ENCODE measurements around the gene SERPINA7. TPM values are rescaled to one million over a fixed set of nuclear protein-coding genes. Genes with fewer than 3 reads are reported as not detected.
A peak's percentile ranks its signal among the peaks of the same experiment; 100 is the strongest.

Gene SERPINA7
- total RNA-seq, 1 experiment from 2014 or later, result not detected

GRCh38 chrX:106035064-106035463 is 3.5 kb downstream of the SERPINA7 start:
- Histone ChIP-seq H3K9me3 (ENCODE audit: control insufficient read depth in 1 of 2, insufficient read depth in 1 of 2, low read depth in 1 of 2, low read length in 2 of 2) (no peaks in the 10 kb centered on the region), H2AFZ (ENCODE audit: low read depth, low read length, poor library complexity, severe bottlenecking) (no peak overlapping the region), H3K9me2 (ENCODE audit: insufficient read depth) (no peaks in the 10 kb centered on the region), H4K20me1 (ENCODE audit: insufficient read depth) (no peaks in the 10 kb centered on the region), H3K4me2 (ENCODE audit: low read length) (no peak overlapping the region), H3K4me1 (ENCODE audit: control insufficient read depth in 1 of 2, insufficient read depth in 2 of 2, low read length in 2 of 2) (no peaks in the 10 kb centered on the region), H3K4me3 (replicated peaks in 1 of 2; ENCODE audit: low read depth in 1 of 2, low read length in 2 of 2) (no peak overlapping the region), H3K36me3 (ENCODE audit: control insufficient read depth in 1 of 2, insufficient read depth in 2 of 2, low read length in 2 of 2) (no peaks in the 10 kb centered on the region), H3K79me2 (ENCODE audit: insufficient read depth, low read length) (no peaks in the 10 kb centered on the region), H3K27ac (ENCODE audit: low read depth, low read length) (no peak overlapping the region), H3K9ac (ENCODE audit: low read length) (no peak overlapping the region), H3K27me3 (ENCODE audit: insufficient read depth, low read length) (no peaks in the 10 kb centered on the region)
- POLR2A ChIA-PET, result no interaction called here
- DNase-seq (ENCODE audit: low read depth, low spot score) (peak; percentile 8), ATAC-seq (peak; percentile 68)
- RAD21 ChIA-PET (ENCODE audit: low non-redundant PET in 1 of 2, low total read pairs in 2 of 2, uncharacterized antibody in 2 of 2, unreplicated experiment in 2 of 2), result no interaction called here
- BruUV-seq (replicated peaks), result no TSS peak
- CTCF ChIA-PET, result interaction anchor here (1.9 kb wide), 1 partner anchor 358 kb away, joined by 5 read pairs; no protein-coding TSS in a partner anchor
- TF ChIP-seq, protein P1, sequence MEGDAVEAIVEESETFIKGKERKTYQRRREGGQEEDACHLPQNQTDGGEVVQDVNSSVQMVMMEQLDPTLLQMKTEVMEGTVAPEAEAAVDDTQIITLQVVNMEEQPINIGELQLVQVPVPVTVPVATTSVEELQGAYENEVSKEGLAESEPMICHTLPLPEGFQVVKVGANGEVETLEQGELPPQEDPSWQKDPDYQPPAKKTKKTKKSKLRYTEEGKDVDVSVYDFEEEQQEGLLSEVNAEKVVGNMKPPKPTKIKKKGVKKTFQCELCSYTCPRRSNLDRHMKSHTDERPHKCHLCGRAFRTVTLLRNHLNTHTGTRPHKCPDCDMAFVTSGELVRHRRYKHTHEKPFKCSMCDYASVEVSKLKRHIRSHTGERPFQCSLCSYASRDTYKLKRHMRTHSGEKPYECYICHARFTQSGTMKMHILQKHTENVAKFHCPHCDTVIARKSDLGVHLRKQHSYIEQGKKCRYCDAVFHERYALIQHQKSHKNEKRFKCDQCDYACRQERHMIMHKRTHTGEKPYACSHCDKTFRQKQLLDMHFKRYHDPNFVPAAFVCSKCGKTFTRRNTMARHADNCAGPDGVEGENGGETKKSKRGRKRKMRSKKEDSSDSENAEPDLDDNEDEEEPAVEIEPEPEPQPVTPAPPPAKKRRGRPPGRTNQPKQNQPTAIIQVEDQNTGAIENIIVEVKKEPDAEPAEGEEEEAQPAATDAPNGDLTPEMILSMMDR (IDR thresholded peaks at IDR 0.05 in 2 of 3, conservative IDR thresholded peaks at IDR 0.05 in 1 of 3; ENCODE audit: borderline replicate concordance in 1 of 3, insufficient read depth in 1 of 3, low read depth in 2 of 3, low read length in 2 of 3), result peak; percentile 25 to 59 (median 48); a peak in 4 of 6 replicates
- TF ChIP-seq TCF7L2 (IDR thresholded peaks at IDR 0.05; ENCODE audit: borderline replicate concordance, extremely low read depth, insufficient read depth, insufficient read length) (no peak), RAD21 (IDR thresholded peaks at IDR 0.05; ENCODE audit: low read depth) (peak; percentile 66), SIN3A (IDR thresholded peaks at IDR 0.05; ENCODE audit: low read depth) (no peak)
- intact Hi-C loops (cut with micrococcal nuclease), result loop anchor here (5.0 kb wide), 1 partner anchor 362 kb away; no protein-coding TSS in a partner anchor

- POLR2A ChIA-PET, result no interaction called here
- Histone ChIP-seq H3K36me3 (ENCODE audit: control insufficient read depth in 1 of 2, insufficient read depth in 2 of 2, low read length in 2 of 2) (no peaks in the 10 kb centered on the region), H4K20me1 (ENCODE audit: insufficient read depth) (no peaks in the 10 kb centered on the region), H3K79me2 (ENCODE audit: insufficient read depth, low read length) (no peaks in the 10 kb centered on the region), H3K27ac (ENCODE audit: low read depth, low read length) (no peak overlapping the region), H3K27me3 (ENCODE audit: insufficient read depth, low read length) (no peaks in the 10 kb centered on the region), H3K9me3 (ENCODE audit: control insufficient read depth in 1 of 2, insufficient read depth in 1 of 2, low read depth in 1 of 2, low read length in 2 of 2) (no peaks in the 10 kb centered on the region), H3K4me3 (replicated peaks in 1 of 2; ENCODE audit: low read depth in 1 of 2, low read length in 2 of 2) (no peak overlapping the region), H3K9me2 (ENCODE audit: insufficient read depth) (no peaks in the 10 kb centered on the region), H3K4me2 (ENCODE audit: low read length) (no peak overlapping the region), H3K4me1 (ENCODE audit: control insufficient read depth in 1 of 2, insufficient read depth in 2 of 2, low read length in 2 of 2) (no peaks in the 10 kb centered on the region), H3K9ac (ENCODE audit: low read length) (no peak overlapping the region), H2AFZ (ENCODE audit: low read depth, low read length, poor library complexity, severe bottlenecking) (no peak overlapping the region)
- DNase-seq (ENCODE audit: low read depth, low spot score) (no peak), ATAC-seq (no peak)
- RAD21 ChIA-PET (ENCODE audit: low non-redundant PET in 1 of 2, low total read pairs in 2 of 2, uncharacterized antibody in 2 of 2, unreplicated experiment in 2 of 2), result no interaction called here
- no peak for TF ChIP-seq JUND (IDR thresholded peaks at IDR 0.05)
- TF ChIP-seq ZNF274 (IDR thresholded peaks at IDR 0.05; ENCODE audit: low read depth, low read length), result no peak
- TF ChIP-seq CBX3 (IDR thresholded peaks at IDR 0.05; ENCODE audit: low read depth), result no peak
- no peak for TF ChIP-seq FOSL1 (IDR thresholded peaks at IDR 0.05; ENCODE audit: low read depth)
- TF ChIP-seq ELF1 (IDR thresholded peaks at IDR 0.05; ENCODE audit: borderline replicate concordance, low read depth), result no peak
- no peak for TF ChIP-seq CEBPB (IDR thresholded peaks at IDR 0.05; ENCODE audit: low read depth)
- TF ChIP-seq SRF (IDR thresholded peaks at IDR 0.05; ENCODE audit: low read depth), result no peak
- TF ChIP-seq SP1 (IDR thresholded peaks at IDR 0.05; ENCODE audit: low read depth), result no peak
- TF ChIP-seq EZH2phosphoT487 (IDR thresholded peaks at IDR 0.05; ENCODE audit: borderline replicate concordance), result no peak
- no TSS peak for BruUV-seq (replicated peaks)
- intact Hi-C loops (cut with micrococcal nuclease), result no loop called here
- CTCF ChIA-PET, result no interaction called here
Measured at GRCh38 chrX:106023947-106024346, 14.6 kb downstream of the SERPINA7 start.
